HG03097 (cell line): Measurements from ENCODE around the gene TBL1X.

ENCODE experiments used
- ATAC-seq: cut with Tn5 transposase; IDR thresholded peaks from one replicate; pipeline ENCODE4 v1.9.1; 2021; ENCODE audit not compliant: unreplicated experiment, low FRiP score

Gene TBL1X

DNA sequence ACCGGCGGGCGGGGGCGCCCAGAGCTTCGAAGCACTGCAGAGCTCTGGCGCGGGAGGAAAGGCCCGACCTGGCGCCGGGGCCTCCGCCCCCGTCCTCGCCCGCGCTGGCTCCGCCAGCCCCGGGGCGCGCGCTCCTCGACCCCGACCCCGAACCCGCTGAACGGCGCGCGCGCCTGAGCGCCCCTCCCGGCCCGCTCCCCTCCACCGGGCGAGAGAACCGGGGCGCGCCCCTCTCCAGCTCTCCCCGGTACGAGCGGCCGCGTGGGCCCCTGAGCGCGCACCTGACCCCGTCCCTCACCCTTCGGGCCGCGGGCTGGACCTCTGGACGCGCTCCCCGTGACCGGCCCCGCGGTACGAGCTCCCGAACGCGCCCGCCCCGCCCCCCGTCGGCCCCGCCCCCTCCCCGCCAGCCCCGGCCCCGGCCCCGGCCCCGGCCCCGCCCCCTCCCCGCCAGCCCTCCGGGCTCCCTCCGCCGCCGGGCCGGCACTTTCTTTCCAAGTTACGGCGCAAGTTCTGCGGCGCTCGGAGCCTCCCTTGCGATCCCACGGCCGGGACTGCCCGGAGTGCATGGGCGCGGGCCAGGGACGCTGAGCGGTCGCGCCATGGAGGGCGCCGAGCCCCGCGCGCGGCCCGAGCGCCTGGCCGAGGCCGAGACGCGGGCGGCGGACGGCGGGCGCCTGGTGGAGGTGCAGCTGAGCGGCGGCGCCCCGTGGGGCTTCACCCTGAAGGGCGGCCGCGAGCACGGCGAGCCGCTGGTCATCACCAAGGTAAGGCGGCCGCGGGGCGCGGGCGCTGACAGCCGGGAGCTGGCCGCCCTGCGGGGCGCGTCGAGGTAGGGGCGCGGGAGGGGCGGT is 321.3 kb downstream of the TBL1X start, which contains the start of gene SHROOM2:
SHROOM2 (plus strand) TSS at position 486 of the 854 bp plus-strand sequence; CDS start at position 603, 117 bp downstream.
- ATAC-seq: no peak

DNA sequence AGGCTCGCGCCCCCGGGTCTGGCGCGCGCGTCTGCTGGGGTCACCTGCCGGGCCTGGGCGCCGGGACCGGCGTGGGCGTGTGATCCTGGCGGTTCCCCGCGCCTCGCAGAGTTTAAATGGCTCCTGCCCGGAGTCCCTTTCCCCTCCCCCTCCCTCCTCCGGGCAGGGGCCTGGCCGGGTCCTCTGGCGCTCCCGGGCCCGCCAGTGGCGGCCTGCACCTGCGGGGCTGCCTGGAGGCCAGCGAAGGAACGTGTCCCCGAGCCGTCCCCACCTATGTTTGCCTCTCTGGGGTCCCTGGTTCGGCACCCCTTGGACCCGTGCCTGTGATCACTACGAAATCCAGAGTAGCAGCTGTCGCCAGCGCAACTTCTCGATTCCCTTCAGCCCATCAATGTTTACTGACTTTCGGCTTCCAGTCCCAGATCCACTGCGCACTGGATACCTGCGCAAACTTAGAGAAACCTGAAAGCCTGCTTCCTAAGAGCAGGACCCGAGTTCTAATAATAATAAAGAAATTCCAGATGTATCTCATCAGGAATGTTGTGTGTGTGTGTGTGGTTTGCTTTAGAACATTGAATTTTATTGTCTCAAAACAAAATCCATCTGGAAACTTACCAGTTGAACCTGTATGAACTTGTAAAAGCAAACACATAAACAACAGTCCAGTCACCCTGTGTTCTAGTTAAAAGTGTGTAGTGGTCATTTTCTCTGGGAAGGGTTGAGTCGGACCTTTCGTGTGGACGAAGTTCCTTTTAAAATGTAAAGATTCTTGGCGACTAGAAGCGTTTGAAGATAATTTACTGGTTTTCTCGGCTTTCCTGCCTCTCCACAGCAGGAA is 322.2 kb downstream of the TBL1X start:
- no peak for ATAC-seq

DNA sequence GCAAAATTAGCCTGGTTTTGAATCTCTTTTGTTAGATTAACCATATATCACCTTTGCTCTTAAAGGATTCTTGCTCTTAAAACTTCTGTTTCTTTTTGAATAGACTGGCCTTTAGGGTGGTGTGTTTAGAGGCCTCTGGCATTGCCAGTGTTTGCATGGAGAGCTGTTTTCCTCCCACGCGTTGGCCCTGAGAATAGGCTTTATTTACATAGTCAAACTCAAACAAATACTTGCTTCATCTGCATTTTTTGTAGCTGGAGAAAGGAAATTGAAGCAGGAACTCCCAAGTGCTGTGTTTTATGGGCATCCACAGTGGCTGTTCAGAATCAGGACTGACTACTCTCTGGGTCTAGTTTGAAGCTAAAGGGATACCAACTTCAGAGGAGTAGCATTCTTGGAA is 324.1 kb downstream of the TBL1X start:
- ATAC-seq: no peak

DNA sequence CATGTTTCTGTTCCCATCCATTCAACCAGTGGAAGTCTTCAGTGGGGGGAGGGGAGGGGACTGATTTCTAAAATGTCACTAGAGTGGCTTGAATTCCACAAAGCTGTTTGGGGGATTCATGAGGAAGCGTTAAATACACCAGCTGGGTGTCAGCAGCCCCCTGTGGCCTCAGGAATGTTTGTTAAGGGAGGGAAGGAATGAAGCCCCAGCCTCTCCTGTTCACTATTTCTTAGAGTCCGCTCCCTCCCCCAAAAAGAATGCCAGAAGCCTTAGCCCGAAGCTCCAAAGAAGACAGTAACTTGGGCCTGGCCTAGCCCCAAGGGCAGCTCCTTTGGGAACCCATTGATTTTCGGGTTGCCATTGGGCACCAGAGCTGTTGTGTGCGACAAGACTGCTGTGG is 324.7 kb downstream of the TBL1X start:
- no peak for ATAC-seq
